HepG2 (cell line): ENCODE data around the gene APOC3. TPM values are rescaled to one million over a fixed set of nuclear protein-coding genes. Genes with fewer than 3 reads are reported as not detected.

Experiments used
- AKAP8 ChIP-seq: sonication (generic); formaldehyde crosslinking; IDR thresholded peaks from 2 replicates; pipeline ENCODE4 v1.5.1; 2020; ENCODE audit warnings: mild to moderate bottlenecking, missing genetic modification reagents
- ATAD3A ChIP-seq: sonication (generic); formaldehyde crosslinking; IDR thresholded peaks from 2 replicates; pipeline ENCODE4 v1.4.0; 2020; ENCODE audit warnings: missing genetic modification reagents
- MYPOP ChIP-seq: sonication (generic); formaldehyde crosslinking; IDR thresholded peaks from 2 replicates; pipeline ENCODE4 v1.8.1; 2023; ENCODE audit warnings: mild to moderate bottlenecking, moderate library complexity, missing genetic modification reagents
- NCOA1 ChIP-seq: sonication (generic); formaldehyde crosslinking; IDR thresholded peaks from 2 replicates; pipeline ENCODE4 v1.9.0; 2021; ENCODE audit warnings: missing genetic modification reagents
- NCOR1 ChIP-seq: fragments of 200-600 bp; sonication (generic); IDR thresholded peaks from 2 replicates; pipeline ENCODE4 v1.7.0; 2017; ENCODE audit warnings: antibody characterized with exemption, low read length, borderline replicate concordance
- RARA ChIP-seq: IDR thresholded peaks from 2 replicates; pipeline ENCODE4 v1.6.1; 2016; ENCODE audit warnings: missing genetic modification reagents, missing compliant biosample characterization
- TARDBP ChIP-seq: sonication (generic); formaldehyde crosslinking; IDR thresholded peaks from 2 replicates; pipeline ENCODE4 v1.8.0; 2022; ENCODE audit warnings: mild to moderate bottlenecking, missing genetic modification reagents
- TEF ChIP-seq: sonication (generic); formaldehyde crosslinking; IDR thresholded peaks from 2 replicates; pipeline ENCODE4 v1.5.0; 2020; ENCODE audit warnings: missing genetic modification reagents
- ZBTB20 ChIP-seq: sonication (generic); formaldehyde crosslinking; IDR thresholded peaks from 2 replicates; pipeline ENCODE4 v1.8.1; 2023; ENCODE audit warnings: missing genetic modification reagents, low read depth, mild to moderate bottlenecking, borderline replicate concordance
- ZFY ChIP-seq: sonication (generic); formaldehyde crosslinking; IDR thresholded peaks from 2 replicates; pipeline ENCODE4 v1.4.0; 2020; ENCODE audit warnings: missing genetic modification reagents
- ZIK1 ChIP-seq: sonication (generic); formaldehyde crosslinking; IDR thresholded peaks from 2 replicates; pipeline ENCODE4 v1.5.0; 2020; ENCODE audit warnings: mild to moderate bottlenecking, low read depth, missing genetic modification reagents, borderline replicate concordance
- ZNF205 ChIP-seq: IDR thresholded peaks from 2 replicates; pipeline ENCODE4 v1.6.1; 2018; ENCODE audit warnings: missing biosample characterization, missing genetic modification reagents
- ZNF317 ChIP-seq: sonication (generic); formaldehyde crosslinking; IDR thresholded peaks from 2 replicates; pipeline ENCODE4 v1.5.0; 2020; ENCODE audit warnings: mild to moderate bottlenecking, missing genetic modification reagents
- ZNF441 ChIP-seq: sonication (generic); formaldehyde crosslinking; IDR thresholded peaks from 2 replicates; pipeline ENCODE4 v1.7.0; 2021; ENCODE audit warnings: missing genetic modification reagents, borderline replicate concordance
- ZNF652 ChIP-seq: IDR thresholded peaks from 2 replicates; pipeline ENCODE4 v1.6.1; 2016; ENCODE audit warnings: low read depth, borderline replicate concordance
- ZNF766 ChIP-seq: sonication (generic); formaldehyde crosslinking; IDR thresholded peaks from 2 replicates; pipeline ENCODE4 v1.5.0; 2020; ENCODE audit warnings: missing genetic modification reagents, borderline replicate concordance
- polyA plus RNA-seq, 8 experiments: library from polyadenylated mRNA; depleted of rRNA in 3 of 8; stranded (reverse) in 7 of 8; unstranded in 1 of 8; fragments of >200 nt; fragmentation: Illumina TruSeq in 4 of 8; extraction: Trizol in 4 of 8; gene quantifications; 2 replicates each; pipeline versions ENCODE4 v1.2.1 to v1.2.3, GENCODE V29; 2011 to 2016; ENCODE audit warnings: low read depth in 4 of 8, missing spikeins in 1 of 8, mixed read lengths in 1 of 8; ENCODE audit not compliant: insufficient read depth in 1 of 8
- total RNA-seq, 5 experiments: library from RNA; depleted of rRNA; stranded (reverse); fragments of >200 nt; fragmentation: Illumina TruSeq; extraction: Trizol; gene quantifications; 2 replicates each; pipeline ENCODE4 v1.2.3, GENCODE V29; 2016; ENCODE audit warnings: low read depth in 1 of 5
- TF ChIP-seq, protein P1 (sequence below): IDR thresholded peaks from 2 replicates; pipeline ENCODE4 v1.6.1; 2016
- TF ChIP-seq, protein P2 (sequence below): IDR thresholded peaks from 2 replicates; pipeline ENCODE4 v1.6.1; 2012; ENCODE audit warnings: low read depth, low read length, improper control_type of control experiment
- TF ChIP-seq, protein P3 (sequence below): IDR thresholded peaks from 2 replicates; pipeline ENCODE4 v1.6.1; 2016; ENCODE audit warnings: low read depth, borderline replicate concordance

Gene APOC3
- total and polyA plus RNA-seq, 2 of the 13 experiments (the other 11 are each of a cell fraction or from before 2014, with no cell fraction given), result 314 to 687 TPM

- TF ChIP-seq, protein P1, sequence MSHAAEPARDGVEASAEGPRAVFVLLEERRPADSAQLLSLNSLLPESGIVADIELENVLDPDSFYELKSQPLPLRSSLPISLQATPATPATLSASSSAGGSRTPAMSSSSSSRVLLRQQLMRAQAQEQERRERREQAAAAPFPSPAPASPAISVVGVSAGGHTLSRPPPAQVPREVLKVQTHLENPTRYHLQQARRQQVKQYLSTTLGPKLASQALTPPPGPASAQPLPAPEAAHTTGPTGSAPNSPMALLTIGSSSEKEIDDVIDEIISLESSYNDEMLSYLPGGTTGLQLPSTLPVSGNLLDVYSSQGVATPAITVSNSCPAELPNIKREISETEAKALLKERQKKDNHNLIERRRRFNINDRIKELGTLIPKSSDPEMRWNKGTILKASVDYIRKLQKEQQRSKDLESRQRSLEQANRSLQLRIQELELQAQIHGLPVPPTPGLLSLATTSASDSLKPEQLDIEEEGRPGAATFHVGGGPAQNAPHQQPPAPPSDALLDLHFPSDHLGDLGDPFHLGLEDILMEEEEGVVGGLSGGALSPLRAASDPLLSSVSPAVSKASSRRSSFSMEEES (CRISPR knock-in tag), result peak; percentile 87
- TF ChIP-seq RARA (CRISPR knock-in tag) (peak; percentile 77), TEF (CRISPR knock-in tag) (no peak), AKAP8 (CRISPR knock-in tag) (peak; percentile 95), ATAD3A (no peak), ZNF766 (CRISPR knock-in tag) (peak; percentile 52; the same call in 1 of the 2 replicates), NCOA1 (CRISPR knock-in tag) (0 out of 2 replicates have a peak, but pooled peaks have one; percentile 9), MYPOP (peak; percentile 75), TARDBP (CRISPR knock-in tag) (peak; percentile 80), ZIK1 (CRISPR knock-in tag) (0 out of 2 replicates have a peak, but pooled peaks have one; percentile 30), NCOR1 (0 out of 2 replicates have a peak, but pooled peaks have one; percentile 46), ZNF205 (CRISPR knock-in tag) (peak; percentile 44; the same call in 1 of the 2 replicates), ZNF317 (CRISPR knock-in tag) (no peak), ZBTB20 (CRISPR knock-in tag) (peak; percentile 54; the same call in 1 of the 2 replicates), ZNF441 (CRISPR knock-in tag) (peak; percentile 46; the same call in 1 of the 2 replicates), ZNF652 (0 out of 2 replicates have a peak, but pooled peaks have one; percentile 13), ZFY (CRISPR knock-in tag) (peak; percentile 78)
- TF ChIP-seq, protein P2, sequence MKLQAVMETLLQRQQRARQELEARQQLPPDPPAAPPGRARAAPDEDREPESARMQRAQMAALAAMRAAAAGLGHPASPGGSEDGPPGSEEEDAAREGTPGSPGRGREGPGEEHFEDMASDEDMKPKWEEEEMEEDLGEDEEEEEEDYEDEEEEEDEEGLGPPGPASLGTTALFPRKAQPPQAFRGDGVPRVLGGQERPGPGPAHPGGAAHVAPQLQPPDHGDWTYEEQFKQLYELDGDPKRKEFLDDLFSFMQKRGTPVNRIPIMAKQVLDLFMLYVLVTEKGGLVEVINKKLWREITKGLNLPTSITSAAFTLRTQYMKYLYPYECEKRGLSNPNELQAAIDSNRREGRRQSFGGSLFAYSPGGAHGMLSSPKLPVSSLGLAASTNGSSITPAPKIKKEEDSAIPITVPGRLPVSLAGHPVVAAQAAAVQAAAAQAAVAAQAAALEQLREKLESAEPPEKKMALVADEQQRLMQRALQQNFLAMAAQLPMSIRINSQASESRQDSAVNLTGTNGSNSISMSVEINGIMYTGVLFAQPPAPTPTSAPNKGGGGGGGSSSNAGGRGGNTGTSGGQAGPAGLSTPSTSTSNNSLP, result no peak
- TF ChIP-seq, protein P3, sequence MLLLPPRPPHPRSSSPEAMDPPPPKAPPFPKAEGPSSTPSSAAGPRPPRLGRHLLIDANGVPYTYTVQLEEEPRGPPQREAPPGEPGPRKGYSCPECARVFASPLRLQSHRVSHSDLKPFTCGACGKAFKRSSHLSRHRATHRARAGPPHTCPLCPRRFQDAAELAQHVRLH (CRISPR knock-in tag), result 0 out of 2 replicates have a peak, but pooled peaks have one; percentile 3
These were observed 4.3 kb downstream of the APOC3 start (continued) for GRCh38 chr11:116833816-116834534.
